ENCODE measurements around the gene SPINK14. TPM values are rescaled to one million over a fixed set of nuclear protein-coding genes. Genes with fewer than 3 reads are reported as not detected.

Gene SPINK14
- total and polyA plus RNA-seq, 4 experiments from 2014 or later = not detected

DNA sequence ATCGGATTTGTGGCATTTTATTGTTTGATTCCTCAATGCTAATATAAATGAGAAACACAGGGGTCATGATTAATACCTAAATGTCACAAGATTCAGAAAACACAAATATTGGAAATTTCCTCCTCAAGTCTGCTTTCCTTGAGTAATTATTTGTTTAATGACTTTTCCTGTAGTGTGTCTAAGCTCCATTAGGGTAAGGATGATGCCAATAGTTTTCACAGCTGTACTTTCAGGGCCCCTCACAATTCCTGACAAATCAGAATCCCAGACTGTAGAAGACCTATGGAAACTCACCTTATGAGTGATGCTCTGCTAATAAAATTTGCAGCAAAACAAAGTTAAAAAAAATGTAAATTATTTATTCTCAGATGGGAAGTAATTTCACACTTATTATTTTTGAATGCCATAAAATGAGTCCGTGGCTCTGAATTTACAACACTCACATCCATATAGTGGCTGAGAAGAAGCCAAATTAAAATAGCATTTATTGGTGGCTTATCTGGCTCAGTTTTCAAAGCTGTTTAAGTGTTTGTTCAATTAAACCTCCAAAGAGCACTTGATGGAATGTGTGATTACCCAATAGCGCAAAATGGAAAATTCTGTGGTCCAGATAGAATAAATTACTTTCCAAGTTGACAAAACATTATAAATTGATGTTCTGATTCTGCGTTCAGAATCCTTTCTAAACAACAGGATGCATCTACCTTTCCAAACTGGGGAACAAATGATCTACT, 1.6 kb upstream of the SPINK14 start:
- Histone ChIP-seq H3K4me3 (ENCODE audit: low read length in 2 of 2) (no peak overlapping the region), H3K27ac (ENCODE audit: low read depth, low read length) (no peak overlapping the region), H3K9me3 (ENCODE audit: control insufficient read depth in 1 of 2, low read length in 2 of 2) (no peaks in the 10 kb centered on the region), H3K36me3 (ENCODE audit: insufficient read depth, low read length) (no peaks in the 10 kb centered on the region), H3K27me3 (ENCODE audit: insufficient read depth, low read length) (no peaks in the 10 kb centered on the region), H3K4me1 (ENCODE audit: insufficient read depth, low read length) (no peaks in the 10 kb centered on the region)
- Mint-ChIP-seq H3K27me3 (no peaks in the 10 kb centered on the region), H3K4me1 (peaks cover 0 to 2% (median 1%) of the 10 kb centered on the region in 4 donors), H3K9me3 (no peaks in the 10 kb centered on the region), H3K36me3 (no peaks in the 10 kb centered on the region), H3K4me3 (no peak overlapping the region), H3K27ac (no peak overlapping the region)
- no peak for DNase-seq
- intact Hi-C loops (cut with micrococcal nuclease) = no loop called here
- ChIA-PET CTCF (ENCODE audit: partially characterized antibody) (no interaction called here), POLR2A (ENCODE audit: partially characterized antibody) (no interaction called here)

DNA sequence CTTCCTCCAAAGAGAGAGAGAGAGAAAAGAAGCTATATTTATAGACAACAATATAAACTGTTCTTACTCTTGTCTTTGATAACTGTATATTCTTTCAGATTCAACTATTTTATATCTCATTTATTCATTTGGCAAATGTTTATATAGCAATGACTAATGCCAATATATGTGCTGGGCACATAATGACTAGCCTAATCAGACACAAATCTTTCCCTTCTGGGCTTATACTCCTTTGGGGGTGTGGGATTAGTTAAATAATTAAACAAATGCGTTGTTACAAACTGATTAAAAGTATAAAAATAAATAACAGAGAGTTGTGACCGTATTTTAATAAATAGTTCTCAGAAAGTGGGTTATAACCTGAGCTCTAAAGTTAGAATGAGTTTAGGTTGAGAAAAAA, 4.0 kb downstream of the SPINK14 start:
- ChIA-PET POLR2A (ENCODE audit: partially characterized antibody) (no interaction called here), CTCF (ENCODE audit: partially characterized antibody) (no interaction called here)
- Mint-ChIP-seq H3K9me3 (no peaks in the 10 kb centered on the region), H3K27ac (no peak overlapping the region), H3K4me3 (no peak overlapping the region), H3K36me3 (no peaks in the 10 kb centered on the region), H3K4me1 (no peaks in the 10 kb centered on the region), H3K27me3 (peaks cover 2 to 3% of the 10 kb centered on the region in 2 donors)
- Histone ChIP-seq H3K27ac (ENCODE audit: low read depth, low read length) (no peak overlapping the region), H3K4me3 (ENCODE audit: low read length in 2 of 2) (no peak overlapping the region), H3K4me1 (ENCODE audit: insufficient read depth, low read length) (no peaks in the 10 kb centered on the region), H3K27me3 (ENCODE audit: insufficient read depth, low read length) (no peaks in the 10 kb centered on the region), H3K36me3 (ENCODE audit: insufficient read depth, low read length) (no peaks in the 10 kb centered on the region), H3K9me3 (ENCODE audit: control insufficient read depth in 1 of 2, low read length in 2 of 2) (no peaks in the 10 kb centered on the region)
- intact Hi-C loops (cut with micrococcal nuclease) = no loop called here
- DNase-seq = no peak

DNA sequence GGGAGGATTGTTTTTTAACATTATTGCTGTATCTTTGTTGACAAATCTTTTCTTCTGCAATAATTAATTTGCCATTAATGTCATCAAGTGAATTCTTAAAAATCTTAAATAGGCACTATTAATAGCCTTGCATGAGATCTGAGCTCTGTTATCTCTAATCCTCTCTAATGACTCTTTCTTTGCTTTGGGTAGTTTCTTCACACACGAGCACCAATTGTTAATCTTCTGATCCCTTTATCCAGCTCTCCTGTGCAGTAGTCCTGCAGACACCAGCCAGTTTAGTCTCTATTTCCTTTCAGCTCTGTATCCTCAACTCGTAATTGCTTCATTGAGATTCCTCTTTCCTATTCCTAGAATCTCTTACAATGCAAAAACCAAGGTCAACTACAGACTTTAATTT, 8.1 kb downstream of the SPINK14 start:
- Histone ChIP-seq H3K9me3 (ENCODE audit: control insufficient read depth in 1 of 2, low read length in 2 of 2) (no peaks in the 10 kb centered on the region), H3K4me3 (ENCODE audit: low read length in 2 of 2) (no peak overlapping the region), H3K27me3 (ENCODE audit: insufficient read depth, low read length) (no peaks in the 10 kb centered on the region), H3K36me3 (ENCODE audit: insufficient read depth, low read length) (no peaks in the 10 kb centered on the region), H3K27ac (ENCODE audit: low read depth, low read length) (no peak overlapping the region), H3K4me1 (ENCODE audit: insufficient read depth, low read length) (no peaks in the 10 kb centered on the region)
- Mint-ChIP-seq H3K4me3 (no peak overlapping the region), H3K9me3 (no peaks in the 10 kb centered on the region), H3K27me3 (peaks cover 2 to 4% of the 10 kb centered on the region in 2 donors), H3K4me1 (no peaks in the 10 kb centered on the region), H3K27ac (no peak overlapping the region), H3K36me3 (no peaks in the 10 kb centered on the region)
- no peak for DNase-seq
- intact Hi-C loops (cut with micrococcal nuclease) = no loop called here
- POLR2A ChIA-PET (ENCODE audit: partially characterized antibody) = no interaction called here
- CTCF ChIA-PET (ENCODE audit: partially characterized antibody) = interaction anchor here (1.4 kb wide), 1 partner anchor 555 kb away, joined by 3 read pairs; no protein-coding TSS in a partner anchor

DNA sequence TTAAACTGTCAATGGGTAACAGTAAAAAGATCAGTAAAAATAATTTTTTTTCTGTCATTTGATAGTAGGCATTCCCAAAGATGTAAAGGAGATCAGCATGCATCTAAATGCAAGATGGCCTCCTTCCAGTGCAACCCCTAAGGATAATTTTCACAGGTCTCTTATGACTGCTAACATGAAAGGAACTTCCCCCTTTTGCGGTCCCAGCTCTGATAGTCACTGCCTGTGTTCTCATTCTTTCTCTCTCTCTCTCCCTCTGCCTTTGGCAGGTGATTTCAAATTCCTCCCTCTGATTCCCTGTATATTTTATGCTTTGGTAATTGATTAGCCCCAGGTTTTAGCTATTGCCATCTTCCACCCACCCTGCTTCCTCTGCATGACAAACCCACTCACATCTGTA, 8.9 kb downstream of the SPINK14 start:
- peaks cover 2 to 4% of the 10 kb centered on the region in 2 donors for H3K27me3 Mint-ChIP-seq
- Histone ChIP-seq H3K27ac (ENCODE audit: low read depth, low read length) (no peak overlapping the region), H3K36me3 (ENCODE audit: insufficient read depth, low read length) (no peaks in the 10 kb centered on the region), H3K4me1 (ENCODE audit: insufficient read depth, low read length) (no peaks in the 10 kb centered on the region), H3K9me3 (ENCODE audit: control insufficient read depth in 1 of 2, low read length in 2 of 2) (no peaks in the 10 kb centered on the region), H3K4me3 (ENCODE audit: low read length in 2 of 2) (no peak overlapping the region), H3K27me3 (ENCODE audit: insufficient read depth, low read length) (no peaks in the 10 kb centered on the region)
- intact Hi-C loops (cut with micrococcal nuclease) = no loop called here
- no peak overlapping the region for H3K4me3 Mint-ChIP-seq
- no peaks in the 10 kb centered on the region for H3K4me1 Mint-ChIP-seq
- H3K36me3 Mint-ChIP-seq = no peaks in the 10 kb centered on the region
- POLR2A ChIA-PET (ENCODE audit: partially characterized antibody) = no interaction called here
- CTCF ChIA-PET (ENCODE audit: partially characterized antibody) = interaction anchor here (0.6 to 1.4 kb wide), 2 partner anchors 554 to 780 kb away, joined by 3 to 4 read pairs; no protein-coding TSS in a partner anchor
- H3K9me3 Mint-ChIP-seq = no peaks in the 10 kb centered on the region
- H3K27ac Mint-ChIP-seq = no peak overlapping the region
- no peak for DNase-seq

DNA sequence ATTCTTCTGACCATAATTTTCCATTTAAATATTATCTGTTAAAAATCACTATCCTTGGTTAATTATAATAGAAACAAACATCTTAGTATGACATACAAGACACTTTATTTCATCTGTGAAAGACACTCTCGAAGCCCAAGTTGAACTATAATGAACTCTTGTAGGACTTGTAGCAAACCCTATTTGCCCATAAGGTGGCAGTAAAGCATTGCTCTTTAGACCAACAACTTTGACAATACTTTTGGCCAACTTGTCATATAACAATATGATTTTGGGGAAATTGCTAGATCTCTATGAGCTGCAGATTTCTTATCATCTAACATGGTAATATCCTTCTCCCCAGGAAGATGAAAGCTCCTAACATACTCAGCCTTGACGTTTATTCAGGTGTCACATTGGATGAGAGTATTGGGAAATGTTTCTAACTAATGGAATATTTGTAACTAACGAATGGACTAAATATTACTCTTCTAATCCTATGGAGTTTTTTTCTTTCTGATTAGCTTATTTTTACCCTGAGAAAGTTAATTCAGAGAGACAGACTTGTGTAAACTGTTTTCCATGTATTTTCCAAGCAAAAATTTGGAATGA, 11.0 kb downstream of the SPINK14 start:
- peak; percentile 28 to 45 (median 38) for DNase-seq

GRCh38 chr5:148186248-148187003, 18.1 kb downstream of the SPINK14 start:
- CTCF ChIA-PET (ENCODE audit: partially characterized antibody) = no interaction called here
- no peak overlapping the region for H3K27ac ChIP-seq (ENCODE audit: low read depth, low read length)
- no peaks in the 10 kb centered on the region for H3K4me1 ChIP-seq (ENCODE audit: insufficient read depth, low read length)
- Mint-ChIP-seq H3K9me3 (no peaks in the 10 kb centered on the region), H3K36me3 (no peaks in the 10 kb centered on the region), H3K27ac (no peak overlapping the region), H3K4me1 (no peaks in the 10 kb centered on the region), H3K4me3 (no peak overlapping the region), H3K27me3 (peaks cover 0 to 7% of the 10 kb centered on the region in 2 donors)
- intact Hi-C loops (cut with micrococcal nuclease) = no loop called here
- DNase-seq = no peak
- no peak overlapping the region for H3K4me3 ChIP-seq (ENCODE audit: low read length in 2 of 2)
- POLR2A ChIA-PET (ENCODE audit: partially characterized antibody) = no interaction called here
- H3K27me3 ChIP-seq (ENCODE audit: insufficient read depth, low read length) = no peaks in the 10 kb centered on the region
- H3K36me3 ChIP-seq (ENCODE audit: insufficient read depth, low read length) = no peaks in the 10 kb centered on the region
- H3K9me3 ChIP-seq (ENCODE audit: control insufficient read depth in 1 of 2, low read length in 2 of 2) = no peaks in the 10 kb centered on the region

More for the DNA sequence above, 11.0 kb downstream of the SPINK14 start:
- POLR2A ChIA-PET (ENCODE audit: partially characterized antibody) = no interaction called here
- peaks cover 2 to 4% of the 10 kb centered on the region in 2 donors for H3K27me3 Mint-ChIP-seq
- no peaks in the 10 kb centered on the region for H3K9me3 Mint-ChIP-seq
- H3K9me3 ChIP-seq (ENCODE audit: control insufficient read depth in 1 of 2, low read length in 2 of 2) = no peaks in the 10 kb centered on the region
- no peaks in the 10 kb centered on the region for H3K36me3 ChIP-seq (ENCODE audit: insufficient read depth, low read length)
- no peaks in the 10 kb centered on the region for H3K4me1 ChIP-seq (ENCODE audit: insufficient read depth, low read length)
- no peak overlapping the region for H3K27ac Mint-ChIP-seq
- no peaks in the 10 kb centered on the region for H3K4me1 Mint-ChIP-seq
- H3K27me3 ChIP-seq (ENCODE audit: insufficient read depth, low read length) = no peaks in the 10 kb centered on the region
- no peaks in the 10 kb centered on the region for H3K36me3 Mint-ChIP-seq
- H3K4me3 Mint-ChIP-seq = no peak overlapping the region
- H3K4me3 ChIP-seq (ENCODE audit: low read length in 2 of 2) = no peak overlapping the region
- H3K27ac ChIP-seq (ENCODE audit: low read depth, low read length) = no peak overlapping the region
- intact Hi-C loops (cut with micrococcal nuclease) = loop anchor here (1.0 to 2.0 kb wide), 2 partner anchors 277 to 552 kb away; no protein-coding TSS in a partner anchor
- CTCF ChIA-PET (ENCODE audit: partially characterized antibody) = interaction anchor here (0.8 to 2.3 kb wide), 10 partner anchors 10 to 856 kb away, joined by 3 to 23 read pairs (median 3); no protein-coding TSS in a partner anchor

DNA sequence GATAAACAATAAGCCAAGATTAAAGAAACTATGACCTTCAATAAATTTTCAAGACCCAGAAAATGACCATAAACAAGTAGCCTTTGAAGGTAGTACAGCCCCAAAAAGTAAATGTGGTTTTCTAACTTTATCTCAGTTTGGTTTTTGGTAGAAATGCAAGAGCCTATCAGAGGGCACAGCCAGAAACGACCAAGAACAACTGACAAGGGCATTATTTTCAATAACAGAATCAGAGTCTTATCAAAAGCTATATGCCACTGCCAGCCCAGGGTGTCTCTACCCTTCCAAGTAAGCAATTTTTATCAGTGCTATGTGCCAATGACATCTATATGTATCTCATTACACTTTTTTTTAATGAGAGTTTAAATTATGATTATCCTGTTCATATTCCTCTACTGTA, 22.7 kb downstream of the SPINK14 start:
- no peak overlapping the region for H3K27ac ChIP-seq (ENCODE audit: low read depth, low read length)
- CTCF ChIA-PET (ENCODE audit: partially characterized antibody) = no interaction called here
- Mint-ChIP-seq H3K36me3 (no peaks in the 10 kb centered on the region), H3K4me1 (no peaks in the 10 kb centered on the region), H3K27ac (no peak overlapping the region), H3K9me3 (no peaks in the 10 kb centered on the region), H3K27me3 (peaks cover 0 to 7% of the 10 kb centered on the region in 2 donors), H3K4me3 (no peak overlapping the region)
- intact Hi-C loops (cut with micrococcal nuclease) = no loop called here
- H3K36me3 ChIP-seq (ENCODE audit: insufficient read depth, low read length) = no peaks in the 10 kb centered on the region
- no peaks in the 10 kb centered on the region for H3K9me3 ChIP-seq (ENCODE audit: control insufficient read depth in 1 of 2, low read length in 2 of 2)
- POLR2A ChIA-PET (ENCODE audit: partially characterized antibody) = no interaction called here
- H3K27me3 ChIP-seq (ENCODE audit: insufficient read depth, low read length) = no peaks in the 10 kb centered on the region
- no peak for DNase-seq
- H3K4me3 ChIP-seq (ENCODE audit: low read length in 2 of 2) = no peak overlapping the region
- no peaks in the 10 kb centered on the region for H3K4me1 ChIP-seq (ENCODE audit: insufficient read depth, low read length)
